ENCODE results near the gene SRSF9. TPM values are rescaled to one million over a fixed set of nuclear protein-coding genes. Genes with fewer than 3 reads are reported as not detected.
A peak's percentile ranks its signal among the peaks of the same experiment; 100 is the strongest.

Gene SRSF9
- total and polyA plus RNA-seq, 2 of the 13 experiments (the other 11 are each of a cell fraction or from before 2014, with no cell fraction given) = 125 to 144 TPM

GRCh38 chr12:120495731-120496412 is 26.3 kb upstream of the SRSF9 start, which contains the start of gene DYNLL1 (continued):
- no peak for TF ChIP-seq ZNF644 (CRISPR knock-in tag; IDR thresholded peaks at IDR 0.05; ENCODE audit: low read depth)
- peak; percentile 66 for TF ChIP-seq MED1 (CRISPR knock-in tag; IDR thresholded peaks at IDR 0.05)
- no peak for TF ChIP-seq PRDM10 (CRISPR knock-in tag; IDR thresholded peaks at IDR 0.05; ENCODE audit: low read depth)
- no peak for TF ChIP-seq ZFP37 (CRISPR knock-in tag; IDR thresholded peaks at IDR 0.05; ENCODE audit: borderline replicate concordance)
- peak; percentile 73; the same call in 1 of the 2 replicates for TF ChIP-seq TFAP4 (IDR thresholded peaks at IDR 0.05; ENCODE audit: borderline replicate concordance, low read depth)
- peak; percentile 63; the same call in 1 of the 2 replicates for TF ChIP-seq KAT8 (CRISPR knock-in tag; IDR thresholded peaks at IDR 0.05)
- no peak for TF ChIP-seq ZZZ3 (CRISPR knock-in tag; IDR thresholded peaks at IDR 0.05; ENCODE audit: borderline replicate concordance)
- TF ChIP-seq MXD4 (CRISPR knock-in tag; IDR thresholded peaks at IDR 0.05) = peak; percentile 95
- TF ChIP-seq ZNF431 (CRISPR knock-in tag; IDR thresholded peaks at IDR 0.05; ENCODE audit: borderline replicate concordance, low read depth) = peak; percentile 68; the same call in 1 of the 2 replicates
- no peak for TF ChIP-seq ZBTB1 (CRISPR knock-in tag; IDR thresholded peaks at IDR 0.05; ENCODE audit: borderline replicate concordance)
- TF ChIP-seq ATF7-NPFF (CRISPR knock-in tag; IDR thresholded peaks at IDR 0.05; ENCODE audit: low read depth) = peak; percentile 51
- no peak for TF ChIP-seq RELA (CRISPR knock-in tag; IDR thresholded peaks at IDR 0.05)
- TF ChIP-seq ZNF12 (CRISPR knock-in tag; IDR thresholded peaks at IDR 0.05) = no peak
- TF ChIP-seq CENPT (CRISPR knock-in tag; IDR thresholded peaks at IDR 0.05; ENCODE audit: low read depth) = no peak
- 0 out of 2 replicates have a peak, but pooled peaks have one; percentile 31 for TF ChIP-seq DZIP1 (CRISPR knock-in tag; IDR thresholded peaks at IDR 0.05)
- no peak for TF ChIP-seq ZNF354B (CRISPR knock-in tag; IDR thresholded peaks at IDR 0.05)
- TF ChIP-seq RFXANK (CRISPR knock-in tag; IDR thresholded peaks at IDR 0.05) = peak; percentile 82; the same call in 1 of the 2 replicates
- no peak for TF ChIP-seq CC2D1A (CRISPR knock-in tag; IDR thresholded peaks at IDR 0.05)
- TF ChIP-seq FOXP1 (IDR thresholded peaks at IDR 0.05) = no peak
- no peak for TF ChIP-seq FOXP1 (CRISPR knock-in tag; IDR thresholded peaks at IDR 0.05)
- TF ChIP-seq SMYD3 (CRISPR knock-in tag; IDR thresholded peaks at IDR 0.05) = peak; percentile 13; the same call in 1 of the 2 replicates
- TF ChIP-seq CAMTA2 (CRISPR knock-in tag; IDR thresholded peaks at IDR 0.05; ENCODE audit: borderline replicate concordance) = no peak
- no peak for TF ChIP-seq SIX1 (CRISPR knock-in tag; IDR thresholded peaks at IDR 0.05; ENCODE audit: borderline replicate concordance)

Measured in HepG2 (cell line).